ENCODE results near the gene ANO4.
"Not testable (repeated sequence)": the region's sequence is repeated elsewhere in the genome, so short reads cannot be mapped to it uniquely, and the experiment has no call there.

The ANO4 gene

DNA sequence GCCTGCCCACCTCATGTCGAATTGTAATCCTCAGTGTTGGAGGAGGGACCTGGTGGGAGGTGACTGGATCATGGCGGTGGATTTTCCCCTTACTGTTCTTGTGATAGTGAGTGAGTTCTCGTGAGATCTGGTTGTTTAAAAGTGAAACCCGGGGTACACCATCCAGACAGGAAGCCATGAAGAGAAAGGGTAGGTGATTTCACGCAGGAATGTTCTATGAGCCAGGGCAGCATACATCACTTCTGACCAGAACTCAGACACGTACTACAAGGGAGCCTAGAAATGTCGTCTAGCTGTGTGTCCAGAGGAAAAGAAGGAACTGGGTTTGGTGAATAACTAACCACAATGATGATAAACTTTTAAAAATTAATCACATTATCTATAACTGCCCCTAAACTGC is 80.6 kb downstream of the ANO4 start:
- no peak for DNase-seq (ENCODE audit: low read depth)

DNA sequence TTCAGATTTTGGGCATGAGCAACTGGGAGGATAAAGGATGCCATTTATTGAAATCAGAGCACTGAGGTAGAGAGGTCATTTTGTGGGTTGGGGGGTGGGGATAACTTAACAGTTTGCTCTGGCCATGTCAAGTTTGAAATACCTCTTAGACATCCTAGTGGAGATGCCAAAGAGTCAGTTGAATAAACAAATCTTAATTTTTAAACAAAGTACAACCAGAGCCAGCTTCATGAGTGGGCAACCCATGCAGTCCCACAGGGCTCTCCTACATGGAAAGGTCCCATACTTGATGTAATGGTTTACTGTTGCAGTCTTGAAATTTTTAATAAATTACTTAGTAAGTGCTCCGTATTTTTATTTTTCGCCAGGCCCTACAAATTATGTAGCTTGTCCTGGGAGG is 81.2 kb downstream of the ANO4 start:
- no peak for DNase-seq (ENCODE audit: low read depth)

DNA sequence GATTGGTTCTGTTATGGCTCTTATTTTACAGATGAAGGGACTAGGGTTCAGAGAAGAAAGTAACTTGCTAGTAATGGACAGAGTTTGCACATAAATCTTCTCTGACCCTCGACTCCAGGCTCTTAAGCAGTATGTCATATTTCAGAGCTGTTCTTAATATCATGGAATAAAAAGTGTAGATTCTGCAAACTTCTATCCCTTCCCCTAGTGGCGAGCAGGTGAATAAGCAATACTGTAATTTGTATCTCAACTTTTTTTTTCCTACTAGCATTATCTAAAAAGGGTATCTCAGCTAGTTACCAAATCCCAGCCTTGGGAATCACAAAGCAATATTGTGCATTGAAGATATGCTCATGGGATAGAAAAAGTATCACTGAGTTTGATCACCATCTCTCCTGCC is 83.2 kb downstream of the ANO4 start:
- DNase-seq (ENCODE audit: low read depth), result no peak

DNA sequence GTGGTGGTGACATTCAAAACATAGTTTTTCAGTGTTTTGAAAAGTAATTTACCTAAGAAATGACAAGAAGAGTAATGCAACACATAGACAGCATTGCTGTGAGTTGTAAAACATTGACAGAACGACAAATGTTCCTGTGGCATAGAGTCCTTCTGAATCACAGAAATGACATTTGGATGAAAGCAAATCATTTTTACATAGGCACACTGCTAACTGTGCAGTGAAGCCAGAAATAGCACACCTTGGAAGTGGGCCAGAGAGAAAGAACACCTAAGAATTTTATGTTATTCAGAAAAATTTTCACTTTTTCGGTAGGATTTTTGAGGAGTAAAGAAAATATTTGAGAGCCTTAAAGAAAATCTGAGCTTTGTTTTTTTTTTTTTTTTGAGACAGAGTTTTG is 100.6 kb downstream of the ANO4 start:
- no peak for DNase-seq (ENCODE audit: low read depth)

DNA sequence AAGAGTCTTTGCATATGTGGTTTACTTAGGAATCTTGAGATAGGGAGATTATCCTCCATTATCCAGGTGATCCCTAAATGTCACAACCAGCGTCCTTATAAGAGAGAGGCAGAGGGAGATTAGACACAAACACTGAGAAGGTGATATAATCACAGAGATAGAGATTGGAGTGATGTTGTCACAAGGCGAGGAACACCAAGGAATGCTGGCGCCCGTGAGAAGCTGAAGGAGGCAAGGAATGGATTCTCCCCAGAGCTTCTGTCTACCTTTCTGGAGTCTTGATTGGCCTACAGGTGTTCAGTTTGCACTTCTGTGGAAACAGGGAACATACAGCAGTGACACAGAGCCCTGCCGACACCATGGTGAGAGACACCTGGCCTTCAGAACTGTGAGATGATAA is 101.6 kb downstream of the ANO4 start:
- no peak for DNase-seq (ENCODE audit: low read depth)

DNA sequence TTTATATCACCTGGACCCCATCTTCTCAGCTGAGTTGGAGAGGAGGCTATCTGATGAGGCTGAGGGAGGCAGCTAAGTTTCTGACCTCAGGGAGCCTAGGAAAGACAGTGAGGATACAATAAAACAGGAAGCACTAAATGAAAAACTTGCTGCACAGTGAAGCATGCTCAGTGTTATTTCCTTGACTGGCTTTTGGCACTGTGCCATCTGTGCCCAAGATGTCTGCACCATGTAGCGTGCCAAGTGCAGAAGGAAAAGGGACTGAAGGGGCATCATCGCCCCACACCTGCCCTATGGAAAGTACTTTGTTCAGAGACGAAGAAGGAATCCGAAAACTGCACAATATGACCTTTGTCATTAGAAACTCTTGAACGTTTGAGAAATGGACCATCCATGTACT is 102.7 kb downstream of the ANO4 start:
- DNase-seq (ENCODE audit: low read depth), result no peak

DNA sequence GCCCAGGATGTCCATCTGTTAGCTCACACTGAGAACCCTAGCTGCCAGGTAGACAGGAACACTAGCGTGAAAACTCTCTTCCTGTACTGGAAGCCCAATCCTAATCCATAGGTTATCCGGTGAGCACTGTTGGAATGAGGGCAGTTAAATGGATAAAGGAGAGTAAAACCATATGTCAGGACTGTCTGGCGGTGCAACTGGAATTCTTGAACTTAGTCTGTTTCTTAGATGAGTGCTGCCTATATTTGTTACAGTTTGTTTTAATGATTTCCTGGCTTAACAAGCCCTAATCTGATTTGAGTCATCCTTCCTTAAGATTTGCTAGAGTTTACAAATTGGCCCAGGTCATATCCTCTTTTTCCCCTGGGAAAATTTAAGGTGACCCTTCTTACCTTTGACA is 104.7 kb downstream of the ANO4 start:
- DNase-seq (ENCODE audit: low read depth), result no peak

DNA sequence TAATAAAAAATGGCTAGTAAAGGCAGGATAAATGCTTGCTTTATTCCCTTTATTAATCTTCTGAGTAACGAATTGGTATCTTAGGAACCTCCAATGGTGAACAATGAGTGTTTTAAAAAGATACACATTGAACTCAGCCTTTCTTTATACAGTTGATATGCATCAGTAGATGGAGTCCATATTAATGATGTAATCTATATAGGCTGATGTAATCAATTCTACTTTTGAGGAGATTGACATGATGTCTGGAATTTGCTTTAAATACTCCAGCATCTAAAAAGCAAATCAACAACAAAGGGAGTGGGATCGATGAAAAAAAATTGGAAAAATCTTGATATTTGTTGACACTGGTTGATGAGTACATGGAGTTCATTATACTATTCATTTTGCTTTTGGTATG is 106.2 kb downstream of the ANO4 start:
- DNase-seq (ENCODE audit: low read depth), result no peak

DNA sequence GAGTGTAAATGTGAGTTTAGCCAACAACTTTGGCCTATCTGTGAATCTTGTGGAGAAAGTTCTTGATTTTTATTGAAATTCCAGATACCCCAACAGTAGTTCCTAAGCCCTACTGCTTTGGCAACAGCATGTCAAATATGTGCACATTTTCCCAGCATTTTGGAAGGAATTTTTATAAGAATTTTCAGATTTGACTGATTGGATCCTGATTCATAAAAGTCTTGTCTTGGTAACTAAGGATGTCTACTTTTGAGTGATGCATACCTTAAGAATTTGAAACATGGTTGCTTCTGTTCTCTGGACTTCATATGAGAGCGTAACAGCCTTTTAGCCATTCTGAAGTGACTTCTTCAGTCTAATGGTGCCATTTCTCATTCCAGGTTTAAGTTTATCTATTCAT is 106.7 kb downstream of the ANO4 start:
- DNase-seq (ENCODE audit: low read depth), result no peak

DNA sequence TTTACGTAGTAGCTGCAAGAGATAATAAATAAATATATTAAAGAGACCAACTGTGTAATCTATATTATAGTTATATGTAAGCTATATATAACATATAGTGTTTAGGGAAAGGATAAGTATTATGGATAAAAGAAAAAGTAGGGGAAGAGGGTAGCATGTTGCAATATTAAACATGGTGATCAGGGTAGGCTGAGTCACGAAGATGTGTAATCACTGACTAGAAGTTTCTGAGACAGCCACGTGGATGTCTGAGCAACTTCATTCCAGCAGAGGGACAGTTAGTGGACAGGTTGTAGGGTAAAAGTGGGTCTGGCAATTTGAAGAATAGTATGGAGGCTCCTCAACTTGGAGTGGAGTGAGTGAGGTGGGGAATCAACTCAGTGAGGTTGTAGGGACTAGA is 109.7 kb downstream of the ANO4 start:
- no peak for DNase-seq (ENCODE audit: low read depth)

DNA sequence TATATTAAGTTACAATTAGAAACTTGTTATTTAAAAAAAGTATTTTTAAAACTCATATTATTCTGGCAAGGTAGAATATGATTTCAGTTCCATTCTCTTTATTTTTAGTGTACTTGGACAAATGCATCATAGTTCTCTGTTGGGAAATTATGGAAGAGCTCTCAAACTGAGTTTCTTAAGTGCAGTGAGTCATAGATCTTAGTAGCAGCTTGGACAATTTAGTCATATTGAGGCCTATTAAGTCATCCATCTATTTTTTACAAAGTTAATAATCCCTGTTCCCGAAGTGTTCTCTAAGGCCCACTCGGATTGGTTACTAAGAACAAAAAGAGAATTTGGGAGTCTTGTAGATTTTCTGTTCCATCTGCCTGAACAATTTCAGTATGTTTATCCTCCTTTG is 113.9 kb downstream of the ANO4 start:
- DNase-seq (ENCODE audit: low read depth), result peak; percentile 38

DNA sequence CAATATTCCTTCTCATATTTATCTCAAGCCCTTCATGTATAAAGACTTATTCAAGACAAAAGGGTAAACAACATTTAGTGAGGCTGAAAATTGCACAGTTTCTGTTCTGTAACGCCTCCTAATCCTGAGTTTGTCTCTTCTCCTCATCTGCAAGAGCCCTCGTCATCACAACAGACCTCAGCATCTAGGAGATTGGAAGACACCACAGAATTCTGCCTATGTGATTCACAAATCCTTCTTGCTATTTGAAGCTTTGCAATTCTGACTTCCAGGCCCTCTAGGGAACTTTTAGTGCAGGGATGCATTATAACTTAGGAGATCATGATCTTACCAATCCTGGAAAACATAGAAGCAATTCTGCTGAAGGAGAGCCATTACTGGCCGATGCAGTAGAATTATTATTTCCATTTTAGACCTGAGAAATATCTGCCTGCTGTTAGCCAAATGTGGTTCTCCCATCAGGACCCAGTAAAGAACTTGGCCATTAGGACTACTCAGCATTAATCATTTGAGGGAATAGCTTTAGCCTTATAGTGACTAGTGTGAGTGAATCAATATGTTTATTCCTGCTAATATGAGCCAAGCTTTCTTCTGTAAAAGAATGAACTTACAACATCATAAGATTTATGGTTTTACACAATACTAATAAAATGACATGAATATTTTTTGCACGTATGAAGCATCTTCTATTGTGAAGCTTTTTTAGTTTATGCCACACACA is 119.5 kb downstream of the ANO4 start:
- peak; percentile 28 for DNase-seq (ENCODE audit: low read depth)

DNA sequence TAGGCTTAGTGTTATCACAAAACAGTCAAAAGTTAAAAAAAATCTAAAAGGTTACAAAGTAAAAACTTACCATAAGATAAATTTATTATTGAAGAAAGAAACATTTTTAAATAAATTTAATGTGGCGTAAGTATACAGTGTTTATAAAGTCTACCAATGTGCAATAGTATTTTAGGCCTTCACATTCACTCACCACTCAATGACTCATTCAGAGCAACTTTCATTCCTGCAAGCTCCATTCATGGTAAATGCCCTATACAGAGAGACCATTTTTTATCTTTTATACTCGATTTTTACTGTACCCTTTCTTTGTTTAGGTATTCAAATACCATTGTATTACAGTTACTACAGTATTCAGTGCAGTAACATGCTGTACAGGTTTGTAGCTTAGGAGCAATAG is 124.5 kb downstream of the ANO4 start:
- DNase-seq (ENCODE audit: low read depth), result no peak

DNA sequence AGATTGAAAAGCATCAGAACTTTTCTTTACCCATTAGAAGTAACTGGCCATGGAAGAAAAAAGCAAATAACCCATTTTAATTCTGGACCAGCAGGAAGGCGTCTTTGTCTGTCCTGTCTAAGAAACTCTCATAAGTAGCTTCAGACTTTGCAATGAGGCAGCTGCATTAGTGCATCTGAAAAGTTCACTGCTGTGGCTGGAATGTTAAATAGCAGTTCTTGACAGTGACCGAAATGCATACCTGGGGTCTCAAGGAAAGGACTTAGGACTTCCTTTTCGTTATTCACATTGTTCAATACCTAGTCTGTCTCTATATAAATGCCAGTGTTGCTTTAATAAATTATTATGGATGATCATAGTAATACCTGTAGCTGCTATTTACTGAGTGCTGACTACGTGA is 125.9 kb downstream of the ANO4 start:
- no peak for DNase-seq (ENCODE audit: low read depth)

DNA sequence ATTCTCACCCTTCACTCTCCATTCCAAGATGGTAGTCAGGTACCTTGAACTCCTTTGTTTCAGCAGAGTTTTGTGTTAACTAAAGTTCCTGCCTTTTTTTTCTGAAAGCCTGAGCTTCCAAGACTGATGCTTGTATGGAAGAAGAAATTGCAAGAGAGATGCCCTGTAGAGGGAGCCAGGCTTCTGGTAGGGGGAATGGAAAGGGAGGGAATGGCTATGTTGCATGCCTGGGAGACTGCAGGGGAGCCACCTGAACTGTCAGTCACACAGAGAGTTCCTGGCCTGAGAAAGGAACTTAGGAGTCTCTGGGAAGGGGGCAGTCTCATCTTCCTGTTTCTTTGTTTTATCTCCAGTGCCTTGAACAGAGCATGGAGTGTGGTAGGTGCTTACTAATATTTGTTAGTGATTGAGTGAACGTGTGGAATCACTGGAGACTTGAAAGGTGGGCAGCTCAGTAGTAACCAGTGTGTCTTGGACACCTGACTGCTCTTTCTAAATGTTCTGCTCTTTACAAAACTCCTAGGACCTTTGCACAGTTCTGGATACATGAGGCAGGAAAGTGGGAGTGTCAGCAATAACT is 132.2 kb downstream of the ANO4 start:
- DNase-seq (ENCODE audit: low read depth), result no peak

DNA sequence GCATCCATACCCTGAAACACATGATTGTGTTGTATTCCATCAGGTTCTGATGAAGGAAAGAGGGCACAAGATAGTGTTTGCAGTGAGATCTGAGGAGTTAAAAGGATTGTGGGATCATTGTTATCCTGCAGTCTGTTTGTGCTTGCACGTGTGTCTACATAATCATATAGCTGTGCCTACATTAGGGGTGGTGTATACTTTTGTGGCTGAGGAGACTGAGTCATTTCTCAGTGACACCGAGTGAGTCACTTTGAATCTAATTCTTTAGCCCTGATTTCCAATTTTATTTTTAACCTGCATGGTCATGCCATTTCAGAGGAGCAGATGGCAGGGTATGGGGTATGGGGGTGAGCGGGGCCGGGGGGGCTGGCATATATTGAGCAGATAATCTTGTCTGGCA is 133.2 kb downstream of the ANO4 start:
- DNase-seq (ENCODE audit: low read depth), result no peak

DNA sequence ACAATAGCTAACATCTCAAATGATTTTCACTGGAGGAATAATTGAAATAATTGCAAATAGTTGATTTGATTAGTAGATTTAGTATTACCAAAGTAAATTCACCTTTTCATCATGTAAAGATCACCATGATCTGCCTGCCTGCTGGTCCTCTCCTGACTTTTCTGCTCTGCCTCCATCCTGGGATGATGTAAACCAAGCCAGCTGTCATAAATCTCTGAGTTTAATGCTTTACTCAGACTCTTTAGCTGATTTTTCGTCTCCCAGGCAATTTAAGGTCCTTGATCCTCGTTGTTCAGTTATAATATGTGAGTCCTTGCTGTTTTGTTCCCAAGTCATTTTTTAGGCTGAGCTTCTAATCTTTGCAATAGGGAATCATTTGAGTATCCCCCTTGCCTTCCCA is 138.0 kb downstream of the ANO4 start:
- no peak for DNase-seq (ENCODE audit: low read depth)

DNA sequence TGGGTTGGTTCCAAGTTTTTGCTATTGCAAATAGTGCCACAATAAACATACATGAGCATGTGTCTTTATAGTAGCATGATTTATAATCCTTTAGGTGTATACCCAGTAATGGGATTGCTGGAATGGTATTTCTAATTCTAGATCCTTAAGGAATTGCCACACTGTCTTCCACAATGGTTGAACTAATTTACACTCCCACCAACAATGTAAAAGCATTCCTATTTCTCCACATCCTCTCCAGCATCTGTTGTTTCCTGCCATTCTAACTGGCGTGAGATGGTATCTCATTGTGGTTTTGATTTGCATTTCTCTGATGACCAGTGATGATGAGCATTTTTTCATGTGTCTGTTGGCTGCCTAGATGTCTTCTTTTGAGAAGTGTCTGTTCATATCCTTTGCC is 139.0 kb downstream of the ANO4 start:
- DNase-seq (ENCODE audit: low read depth), result not testable (repeated sequence)

DNA sequence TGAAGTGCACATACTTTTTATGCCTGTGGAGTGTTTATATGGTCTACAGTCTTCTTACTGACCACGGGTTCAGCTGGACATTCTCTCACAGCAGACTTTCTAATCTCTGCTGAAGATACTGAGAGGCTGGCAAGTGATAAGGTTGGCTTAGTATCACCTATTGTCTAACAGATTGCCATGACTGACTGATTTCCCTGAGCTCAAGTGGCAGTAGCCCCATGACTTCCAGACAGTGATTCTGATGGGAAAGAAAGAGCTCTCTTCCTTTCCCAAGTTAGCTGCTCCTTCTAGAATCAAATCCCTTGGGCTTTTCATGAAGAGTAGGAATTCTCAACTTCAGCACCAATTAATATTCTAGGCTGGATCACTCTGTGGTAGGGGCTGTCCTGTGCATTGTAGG is 141.4 kb downstream of the ANO4 start:
- DNase-seq (ENCODE audit: low read depth), result no peak

DNA sequence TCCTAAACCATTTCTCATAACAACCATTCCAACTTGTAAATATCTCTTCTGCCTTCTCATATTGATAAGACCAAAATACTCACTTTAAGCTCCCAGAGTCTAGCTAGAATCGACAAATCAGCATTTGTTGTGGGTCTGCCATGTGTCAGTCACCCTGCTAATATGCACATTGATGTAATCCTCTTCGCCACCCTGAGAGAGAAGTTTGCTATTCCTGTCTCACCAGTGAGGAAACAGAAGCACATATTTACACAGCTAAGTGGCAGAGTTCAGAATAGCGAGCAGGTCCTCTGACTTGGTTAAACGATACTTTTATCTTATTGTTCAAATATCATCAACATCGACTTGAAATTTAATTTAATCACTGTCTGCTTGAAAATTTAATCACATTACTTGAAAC is 142.1 kb downstream of the ANO4 start:
- no peak for DNase-seq (ENCODE audit: low read depth)

DNA sequence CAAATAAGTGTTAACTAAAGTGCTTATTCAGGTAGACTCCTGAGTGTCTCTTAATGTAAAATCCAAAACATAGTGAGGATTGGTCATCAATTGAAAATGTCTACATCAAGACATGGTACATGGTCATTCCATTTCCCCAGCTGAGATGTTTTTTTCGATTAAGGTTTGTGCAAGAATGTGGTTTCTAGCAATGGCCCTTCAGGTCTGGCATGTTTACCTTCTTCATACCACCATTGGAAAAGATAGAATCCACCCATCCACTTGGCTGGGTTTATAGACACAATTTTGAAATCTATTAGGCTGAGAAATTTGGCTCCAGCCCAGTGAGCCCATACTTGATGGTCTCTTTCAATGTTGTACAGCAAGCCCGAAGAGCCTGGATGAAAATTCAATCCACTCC is 145.9 kb downstream of the ANO4 start:
- DNase-seq (ENCODE audit: low read depth), result no peak

DNA sequence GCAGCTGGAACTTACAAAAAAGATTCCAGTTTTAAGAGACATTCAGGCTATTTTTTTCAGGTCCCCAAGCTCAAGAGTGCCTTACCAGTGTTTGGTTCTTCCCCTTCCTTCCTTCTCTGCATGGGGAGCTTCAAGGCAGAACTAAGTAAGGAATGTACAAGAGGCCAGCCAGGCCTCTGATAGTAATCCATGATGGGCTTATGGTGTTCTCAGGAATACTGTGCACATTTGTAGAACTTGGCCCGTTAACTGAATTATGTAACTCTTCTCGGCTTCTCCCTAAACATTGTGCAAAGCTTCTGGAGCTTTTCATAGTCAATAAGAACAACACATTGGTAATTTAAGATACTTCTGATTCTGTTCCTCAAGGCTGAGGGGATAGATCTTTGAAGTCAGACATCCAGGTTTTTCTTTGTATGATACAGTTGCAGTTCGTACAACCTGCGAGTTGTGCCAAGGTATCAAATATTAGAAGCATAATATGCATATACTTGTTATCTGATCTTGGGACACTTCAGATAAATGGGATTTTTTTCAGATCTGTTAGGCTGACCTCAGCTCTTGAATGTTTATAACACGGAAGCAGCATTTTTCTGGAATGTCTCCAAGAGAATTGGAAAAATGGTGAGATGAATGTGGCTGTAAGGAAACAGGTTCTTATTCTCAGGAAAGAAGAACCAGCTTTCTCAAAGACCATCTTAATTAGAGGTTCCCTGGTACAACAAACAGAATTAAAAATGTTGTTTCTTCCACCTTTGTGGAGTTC is 148.6 kb downstream of the ANO4 start:
- no peak for DNase-seq (ENCODE audit: low read depth)

DNA sequence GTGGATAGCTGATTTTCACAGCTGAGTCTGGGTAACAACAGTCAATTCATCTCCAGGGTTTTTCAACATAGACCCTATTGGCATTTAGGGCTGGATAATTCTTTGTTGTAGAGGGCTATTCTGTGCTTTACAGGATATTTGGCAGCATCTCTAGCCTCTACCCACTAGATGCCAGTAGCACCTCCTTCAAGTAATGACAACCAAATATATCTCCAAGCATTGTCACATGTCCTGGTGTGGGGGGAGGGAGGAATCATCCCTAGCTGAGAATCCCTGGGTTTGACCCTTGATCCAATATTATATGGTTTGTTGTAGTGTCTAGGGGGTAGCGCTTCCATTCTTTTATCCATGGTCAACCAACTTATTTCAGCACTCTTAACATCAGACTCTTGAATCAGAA is 157.2 kb downstream of the ANO4 start:
- DNase-seq (ENCODE audit: low read depth), result no peak

DNA sequence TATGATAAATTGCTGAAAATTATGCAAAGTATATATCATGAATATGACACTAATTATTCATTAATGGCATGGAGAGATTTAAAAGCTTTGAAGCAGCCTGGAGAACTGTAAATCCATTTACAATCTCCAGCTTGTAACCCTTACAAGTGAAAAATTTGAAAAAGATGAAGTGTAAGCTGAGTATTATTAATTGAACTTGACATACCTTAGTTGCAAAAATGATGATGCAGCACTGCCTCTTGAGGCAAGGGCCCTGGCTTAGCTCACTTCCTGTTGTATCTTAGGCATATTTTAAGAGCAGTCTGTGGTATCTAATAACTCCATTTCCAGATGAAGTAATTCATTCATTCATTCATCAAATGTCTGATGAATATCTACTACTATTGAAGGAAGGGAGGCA is 158.6 kb downstream of the ANO4 start:
- DNase-seq (ENCODE audit: low read depth), result no peak
